Activated naive CD8-positive, alpha-beta T cell treated with anti-CD3 and anti-CD28 coated beads for 36 hours (primary cell): Measurements from ENCODE around the gene TRIM32. TPM values are rescaled to one million over a fixed set of nuclear protein-coding genes. Genes with fewer than 3 reads are reported as not detected.

Source experiments
- DNase-seq: peaks from one replicate; pipeline ENCODE4 v3.0.0; 2021
- H3K27ac Mint-ChIP-seq: one replicate; pipeline ENCODE4 v1.8.0; 2022; ENCODE audit warnings: mild to moderate bottlenecking, moderate library complexity, mixed read lengths
- H3K27me3 Mint-ChIP-seq: one replicate; pipeline ENCODE4 v1.8.0; 2022; ENCODE audit warnings: mild to moderate bottlenecking, mixed read lengths
- H3K36me3 Mint-ChIP-seq: one replicate; pipeline ENCODE4 v1.8.0; 2021; ENCODE audit warnings: mild to moderate bottlenecking, mixed read lengths
- H3K4me1 Mint-ChIP-seq: one replicate; pipeline ENCODE4 v1.8.0; 2021; ENCODE audit warnings: mixed read lengths
- H3K4me3 Mint-ChIP-seq: one replicate; pipeline ENCODE4 v1.8.0; 2022; ENCODE audit warnings: mild to moderate bottlenecking, moderate library complexity, mixed read lengths
- H3K9me3 Mint-ChIP-seq: one replicate; pipeline ENCODE4 v1.8.0; 2022; ENCODE audit warnings: mixed read lengths
- total RNA-seq, 2 experiments: library from RNA; stranded (reverse); gene quantifications; one replicate each; pipeline ENCODE4 v1.2.3, GENCODE V29; 2021

TRIM32 gene, protein sequence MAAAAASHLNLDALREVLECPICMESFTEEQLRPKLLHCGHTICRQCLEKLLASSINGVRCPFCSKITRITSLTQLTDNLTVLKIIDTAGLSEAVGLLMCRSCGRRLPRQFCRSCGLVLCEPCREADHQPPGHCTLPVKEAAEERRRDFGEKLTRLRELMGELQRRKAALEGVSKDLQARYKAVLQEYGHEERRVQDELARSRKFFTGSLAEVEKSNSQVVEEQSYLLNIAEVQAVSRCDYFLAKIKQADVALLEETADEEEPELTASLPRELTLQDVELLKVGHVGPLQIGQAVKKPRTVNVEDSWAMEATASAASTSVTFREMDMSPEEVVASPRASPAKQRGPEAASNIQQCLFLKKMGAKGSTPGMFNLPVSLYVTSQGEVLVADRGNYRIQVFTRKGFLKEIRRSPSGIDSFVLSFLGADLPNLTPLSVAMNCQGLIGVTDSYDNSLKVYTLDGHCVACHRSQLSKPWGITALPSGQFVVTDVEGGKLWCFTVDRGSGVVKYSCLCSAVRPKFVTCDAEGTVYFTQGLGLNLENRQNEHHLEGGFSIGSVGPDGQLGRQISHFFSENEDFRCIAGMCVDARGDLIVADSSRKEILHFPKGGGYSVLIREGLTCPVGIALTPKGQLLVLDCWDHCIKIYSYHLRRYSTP
- 10 to 100 TPM; 11.1 to 13.7 TPM for total RNA-seq

- Mint-ChIP-seq H3K27me3 (no peaks in the 10 kb centered on the region), H3K4me3 (peak within 1 kb of the TSS; percentile 89), H3K36me3 (peaks cover 18% of the 10 kb centered on the region), H3K9me3 (no peaks in the 10 kb centered on the region), H3K4me1 (peaks cover 49% of the 10 kb centered on the region), H3K27ac (peak within 1 kb of the TSS; percentile 79)
- DNase-seq = peak; percentile 94
Observed at GRCh38 chr9:116687074-116687753, at the start of gene TRIM32. TRIM32 (plus strand) TSS chr9:116687305; CDS start chr9:116697743, 10,438 bp downstream.

DNA sequence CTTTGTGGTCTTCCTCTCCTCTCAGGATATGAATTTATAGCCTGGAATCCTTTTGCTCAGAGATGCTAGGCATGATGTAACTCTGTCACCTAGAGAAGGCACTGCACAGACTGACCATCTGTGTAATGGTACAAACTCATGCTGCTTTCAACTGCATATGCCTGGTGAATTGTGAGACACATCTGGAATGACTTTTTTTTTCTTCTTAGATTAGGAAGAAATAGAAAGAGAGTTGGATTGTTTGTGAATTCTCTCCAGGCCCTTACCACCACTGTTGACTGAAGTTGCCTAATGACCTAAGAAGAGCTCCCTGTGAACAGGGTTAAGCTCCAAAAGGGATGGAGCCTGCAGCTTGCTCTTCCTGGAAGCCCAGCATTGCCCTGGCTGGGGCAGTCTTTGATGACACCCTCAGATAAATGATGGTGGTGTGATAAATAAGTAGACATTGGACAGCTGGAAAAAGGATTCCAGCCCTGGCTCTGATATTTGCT, 47.8 kb upstream of the TRIM32 start:
- Mint-ChIP-seq H3K4me3 (no peak overlapping the region), H3K27me3 (no peaks in the 10 kb centered on the region), H3K9me3 (no peaks in the 10 kb centered on the region), H3K36me3 (peaks cover 10% of the 10 kb centered on the region), H3K27ac (no peak overlapping the region), H3K4me1 (no peaks in the 10 kb centered on the region)
- DNase-seq = no peak

- Mint-ChIP-seq H3K27ac (no peak overlapping the region), H3K9me3 (no peaks in the 10 kb centered on the region), H3K27me3 (no peaks in the 10 kb centered on the region), H3K36me3 (peaks cover 12% of the 10 kb centered on the region), H3K4me3 (no peak overlapping the region), H3K4me1 (no peaks in the 10 kb centered on the region)
- no peak for DNase-seq
Observed at GRCh38 chr9:116641292-116642059, 45.6 kb upstream of the TRIM32 start.

- DNase-seq = no peak
- Mint-ChIP-seq H3K27ac (no peak overlapping the region), H3K27me3 (no peaks in the 10 kb centered on the region), H3K4me3 (no peak overlapping the region), H3K36me3 (peaks cover 2% of the 10 kb centered on the region), H3K4me1 (no peaks in the 10 kb centered on the region), H3K9me3 (no peaks in the 10 kb centered on the region)
Observed at GRCh38 chr9:116643691-116644090, 43.4 kb upstream of the TRIM32 start.

DNA sequence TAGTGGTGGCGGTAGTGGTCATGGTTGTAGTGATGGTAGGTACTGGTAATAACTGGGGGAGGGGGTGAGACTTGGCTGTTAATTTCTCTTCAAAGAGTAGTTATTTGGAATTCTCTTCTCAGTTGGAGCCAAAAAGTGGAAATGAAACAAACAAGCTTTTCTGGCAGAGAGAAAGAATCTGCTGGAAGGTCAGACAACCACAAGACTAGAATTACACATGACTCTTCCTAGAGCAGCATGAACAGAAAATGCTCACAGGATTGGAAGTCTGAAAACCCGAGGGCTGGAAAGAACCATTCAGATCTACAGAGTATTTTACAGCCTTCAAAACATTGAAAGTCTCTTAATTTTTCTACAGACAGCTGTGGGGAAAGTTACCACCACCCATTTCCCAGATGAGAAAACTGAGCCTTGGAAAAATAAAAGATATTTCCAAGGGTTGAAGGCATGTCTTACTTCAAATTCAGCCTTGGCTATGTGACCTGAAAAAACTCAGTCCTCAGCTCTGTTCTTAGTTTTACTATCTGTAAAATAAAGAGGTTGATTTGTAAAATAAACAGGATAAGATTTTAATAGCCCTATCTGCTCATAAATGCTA, 42.9 kb upstream of the TRIM32 start:
- Mint-ChIP-seq H3K4me3 (no peak overlapping the region), H3K27ac (no peak overlapping the region), H3K4me1 (no peaks in the 10 kb centered on the region), H3K9me3 (no peaks in the 10 kb centered on the region), H3K27me3 (no peaks in the 10 kb centered on the region), H3K36me3 (peaks cover 2% of the 10 kb centered on the region)
- DNase-seq = no peak

- no peak for DNase-seq
- H3K4me3 Mint-ChIP-seq = no peak overlapping the region
- no peaks in the 10 kb centered on the region for H3K4me1 Mint-ChIP-seq
- no peaks in the 10 kb centered on the region for H3K9me3 Mint-ChIP-seq
- H3K27me3 Mint-ChIP-seq = no peaks in the 10 kb centered on the region
- no peak overlapping the region for H3K27ac Mint-ChIP-seq
- H3K36me3 Mint-ChIP-seq = peaks cover 17% of the 10 kb centered on the region
Observed at GRCh38 chr9:116646661-116647514, 40.2 kb upstream of the TRIM32 start.

- Mint-ChIP-seq H3K9me3 (no peaks in the 10 kb centered on the region), H3K4me3 (no peak overlapping the region), H3K4me1 (no peaks in the 10 kb centered on the region), H3K36me3 (peaks cover 17% of the 10 kb centered on the region), H3K27me3 (no peaks in the 10 kb centered on the region), H3K27ac (no peak overlapping the region)
- DNase-seq = no peak
Observed at GRCh38 chr9:116647515-116647809, 39.6 kb upstream of the TRIM32 start.

- no peaks in the 10 kb centered on the region for H3K27me3 Mint-ChIP-seq
- no peaks in the 10 kb centered on the region for H3K4me1 Mint-ChIP-seq
- H3K36me3 Mint-ChIP-seq = peaks cover 15% of the 10 kb centered on the region
- no peak for DNase-seq
- no peak overlapping the region for H3K27ac Mint-ChIP-seq
- H3K4me3 Mint-ChIP-seq = no peak overlapping the region
- no peaks in the 10 kb centered on the region for H3K9me3 Mint-ChIP-seq
Observed at GRCh38 chr9:116653348-116654058, 33.6 kb upstream of the TRIM32 start.

GRCh38 chr9:116654059-116654355, 33.1 kb upstream of the TRIM32 start:
- DNase-seq = no peak
- no peaks in the 10 kb centered on the region for H3K4me1 Mint-ChIP-seq
- no peaks in the 10 kb centered on the region for H3K27me3 Mint-ChIP-seq

GRCh38 chr9:116656501-116656971, 30.6 kb upstream of the TRIM32 start:
- Mint-ChIP-seq H3K27ac (no peak overlapping the region), H3K4me1 (no peaks in the 10 kb centered on the region), H3K36me3 (peaks cover 2% of the 10 kb centered on the region), H3K27me3 (no peaks in the 10 kb centered on the region), H3K4me3 (no peak overlapping the region), H3K9me3 (no peaks in the 10 kb centered on the region)
- no peak for DNase-seq

More at GRCh38 chr9:116654059-116654355, 33.1 kb upstream of the TRIM32 start:
- no peaks in the 10 kb centered on the region for H3K9me3 Mint-ChIP-seq
- H3K27ac Mint-ChIP-seq = no peak overlapping the region
- H3K36me3 Mint-ChIP-seq = peaks cover 15% of the 10 kb centered on the region
- H3K4me3 Mint-ChIP-seq = no peak overlapping the region

- Mint-ChIP-seq H3K27ac (no peak overlapping the region), H3K36me3 (no peaks in the 10 kb centered on the region), H3K27me3 (no peaks in the 10 kb centered on the region), H3K4me3 (no peak overlapping the region), H3K4me1 (no peaks in the 10 kb centered on the region), H3K9me3 (no peaks in the 10 kb centered on the region)
- no peak for DNase-seq
Observed at GRCh38 chr9:116656977-116657376, 30.1 kb upstream of the TRIM32 start.

DNA sequence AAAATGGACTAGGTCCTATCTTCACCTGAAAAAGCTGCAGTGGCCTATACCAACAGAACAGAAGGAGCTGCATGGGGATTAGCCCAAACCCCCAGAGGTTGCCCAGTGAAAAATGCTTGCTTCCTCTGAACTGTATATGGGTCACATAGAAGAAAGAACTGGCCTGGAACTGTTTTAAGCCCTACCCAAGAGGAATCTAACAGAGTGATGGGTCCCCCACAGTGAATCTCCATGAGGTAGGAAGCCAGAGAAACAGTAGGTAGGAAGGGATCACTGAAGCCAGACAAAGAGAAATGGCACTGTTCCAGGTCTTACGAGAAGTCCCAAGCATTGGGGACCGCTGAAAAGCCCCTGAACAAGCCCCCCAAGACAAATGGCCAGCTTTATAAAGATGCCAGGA, 28.8 kb upstream of the TRIM32 start:
- no peaks in the 10 kb centered on the region for H3K9me3 Mint-ChIP-seq
- no peak overlapping the region for H3K4me3 Mint-ChIP-seq
- H3K27ac Mint-ChIP-seq = no peak overlapping the region
- H3K27me3 Mint-ChIP-seq = no peaks in the 10 kb centered on the region
- H3K36me3 Mint-ChIP-seq = no peaks in the 10 kb centered on the region
- no peaks in the 10 kb centered on the region for H3K4me1 Mint-ChIP-seq
- no peak for DNase-seq
